Trophoblast cell (in vitro differentiated cells and primary cell): ENCODE measurements around the gene WDR82.

Experiments used
- DNase-seq, 2 donors: peaks; one replicate each; pipeline ENCODE4 v3.0.0-alpha.2; 2016
- H2AFZ ChIP-seq: 2 replicates; pipeline ENCODE4 v1.6.1; 2013; ENCODE audit warnings: low read length, moderate library complexity, mild to moderate bottlenecking; ENCODE audit not compliant: insufficient read depth, poor library complexity
- H2AK5ac ChIP-seq: 2 replicates; pipeline ENCODE4 v1.6.1; 2013; ENCODE audit warnings: mild to moderate bottlenecking, low read length
- H2BK120ac ChIP-seq: 2 replicates; pipeline ENCODE4 v1.6.1; 2013; ENCODE audit warnings: low read length, mild to moderate bottlenecking, moderate library complexity; ENCODE audit not compliant: insufficient read depth, poor library complexity
- H2BK12ac ChIP-seq: 2 replicates; pipeline ENCODE4 v1.6.1; 2013; ENCODE audit warnings: mild to moderate bottlenecking, low read length, moderate library complexity
- H2BK5ac ChIP-seq: 2 replicates; pipeline ENCODE4 v1.6.1; 2013; ENCODE audit warnings: low read length, low read depth, moderate library complexity, mild to moderate bottlenecking; ENCODE audit not compliant: poor library complexity
- H3K14ac ChIP-seq: 2 replicates; pipeline ENCODE4 v1.6.1; 2013; ENCODE audit warnings: mild to moderate bottlenecking, low read length
- H3K18ac ChIP-seq: 2 replicates; pipeline ENCODE4 v1.6.1; 2013; ENCODE audit warnings: mild to moderate bottlenecking, low read length
- H3K23ac ChIP-seq: 2 replicates; pipeline ENCODE4 v1.6.1; 2013; ENCODE audit warnings: low read length
- H3K27ac ChIP-seq: 2 replicates; pipeline ENCODE4 v1.5.1; 2013; ENCODE audit warnings: low read depth, mild to moderate bottlenecking, inconsistent platforms, low read length, moderate library complexity
- H3K27me3 ChIP-seq: 2 replicates; pipeline ENCODE4 v1.6.1; 2013; ENCODE audit warnings: inconsistent platforms, mild to moderate bottlenecking, low read length, moderate library complexity; ENCODE audit not compliant: insufficient read depth
- H3K36me3 ChIP-seq, 2 experiments: 1 replicate in 1 of 2; 2 replicates in 1 of 2; pipeline ENCODE4 v1.6.1; 2013; ENCODE audit warnings: low read length in 2 of 2, mild to moderate bottlenecking in 2 of 2, moderate library complexity in 1 of 2; ENCODE audit not compliant: insufficient read depth in 2 of 2, control insufficient read depth in 1 of 2
- H3K4ac ChIP-seq: 2 replicates; pipeline ENCODE4 v1.6.1; 2013; ENCODE audit warnings: low read depth, mild to moderate bottlenecking, low read length, moderate library complexity
- H3K4me1 ChIP-seq, 2 experiments: 1 replicate in 1 of 2; 2 replicates in 1 of 2; pipeline ENCODE4 v1.6.1; 2013; ENCODE audit warnings: low read length in 2 of 2, mild to moderate bottlenecking in 2 of 2, moderate library complexity in 1 of 2; ENCODE audit not compliant: insufficient read depth in 2 of 2, control insufficient read depth in 1 of 2
- H3K4me2 ChIP-seq: 2 replicates; pipeline ENCODE4 v1.6.1; 2013; ENCODE audit warnings: inconsistent platforms, mild to moderate bottlenecking, low read length, moderate library complexity
- H3K4me3 ChIP-seq: 2 replicates; pipeline ENCODE4 v1.5.1; 2013; ENCODE audit warnings: mild to moderate bottlenecking, low read depth, low read length, inconsistent platforms
- H3K79me1 ChIP-seq: one replicate; pipeline ENCODE4 v1.6.1; 2013; ENCODE audit warnings: low read length
- H3K79me2 ChIP-seq: 2 replicates; pipeline ENCODE4 v1.6.1; 2013; ENCODE audit warnings: low read length, mild to moderate bottlenecking; ENCODE audit not compliant: control insufficient read depth, insufficient read depth, poor library complexity
- H3K9ac ChIP-seq: 2 replicates; pipeline ENCODE4 v1.6.1; 2013; ENCODE audit warnings: mild to moderate bottlenecking, low read length
- H3K9me3 ChIP-seq: 2 replicates; pipeline ENCODE4 v1.6.1; 2013; ENCODE audit warnings: low read depth, mild to moderate bottlenecking, control low read depth, inconsistent platforms, low read length; ENCODE audit not compliant: insufficient read depth
- H4K12ac ChIP-seq: 2 replicates; pipeline ENCODE4 v1.6.1; 2013; ENCODE audit warnings: low read depth, mild to moderate bottlenecking, low read length, moderate library complexity
- H4K8ac ChIP-seq: 2 replicates; pipeline ENCODE4 v1.6.1; 2013; ENCODE audit warnings: low read depth, mild to moderate bottlenecking, low read length, moderate library complexity
- H4K91ac ChIP-seq: one replicate; pipeline ENCODE4 v1.6.1; 2013; ENCODE audit warnings: low read depth, mild to moderate bottlenecking, low read length, moderate library complexity
- WGBS: extraction: QIAGEN DNeasy Blood & Tissue Kit; methylation state at CpG from one replicate; pipeline ENCODE4 v1.1.7; 2013; ENCODE audit warnings: missing lambda C conversion rate; ENCODE audit not compliant: insufficient read length, insufficient coverage; ENCODE audit errors: extremely low coverage; 5-methylcytosine and 5-hydroxymethylcytosine counted together

Gene WDR82

DNA sequence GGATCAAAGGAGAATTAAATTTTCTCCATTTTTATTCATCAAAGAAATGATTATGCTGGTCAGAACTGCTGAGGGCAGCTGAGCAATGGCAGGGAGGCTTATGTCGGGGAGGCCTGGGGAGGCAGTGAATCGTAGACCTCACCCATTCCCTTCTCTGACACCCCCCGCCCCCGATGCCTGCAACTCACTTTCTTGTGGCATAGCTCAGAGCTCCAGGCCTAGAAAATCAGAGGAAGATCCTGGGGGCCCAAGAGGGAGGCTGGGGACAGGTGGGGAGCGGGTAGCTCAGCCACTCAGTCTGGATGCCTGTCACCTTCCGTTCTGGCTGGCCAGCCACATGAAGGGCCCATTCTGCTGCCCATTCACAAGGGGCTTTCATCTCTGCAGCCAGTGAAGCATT, 36.6 kb upstream of the WDR82 start:
- Histone ChIP-seq H3K79me2 (no peaks in the 10 kb centered on the region), H3K4ac (no peak overlapping the region), H2BK5ac (no peak overlapping the region), H3K4me3 (no peak overlapping the region), H3K27me3 (no peaks in the 10 kb centered on the region), H2AK5ac (no peak overlapping the region), H3K9ac (no peak overlapping the region), H3K36me3 (no peaks in the 10 kb centered on the region), H4K91ac (no peak overlapping the region), H4K8ac (no peak overlapping the region), H3K79me1 (peaks cover 4% of the 10 kb centered on the region), H3K9me3 (no peaks in the 10 kb centered on the region), H2BK120ac (no peak overlapping the region), H2BK12ac (no peak overlapping the region), H3K14ac (no peak overlapping the region), H3K27ac (no peak overlapping the region), H4K12ac (no peak overlapping the region), H3K4me1 (peaks cover 25 to 27% of the 10 kb centered on the region in 2 experiments), H3K23ac (no peak overlapping the region), H2AFZ (no peak overlapping the region), H3K4me2 (no peak overlapping the region), H3K18ac (no peak overlapping the region)
- no peak for DNase-seq
- WGBS = no CpG with 5 or more reads among the region's 6 CpGs

GRCh38 chr3:52314489-52314888, 36.0 kb upstream of the WDR82 start:
- Histone ChIP-seq H3K23ac (no peak overlapping the region), H3K18ac (no peak overlapping the region), H3K9me3 (no peaks in the 10 kb centered on the region), H3K4ac (no peak overlapping the region), H3K14ac (no peak overlapping the region), H3K36me3 (no peaks in the 10 kb centered on the region), H3K79me2 (no peaks in the 10 kb centered on the region), H3K4me3 (no peak overlapping the region), H3K79me1 (peaks cover 4% of the 10 kb centered on the region), H4K12ac (no peak overlapping the region), H4K8ac (no peak overlapping the region), H2BK5ac (no peak overlapping the region), H3K4me2 (no peak overlapping the region), H2BK12ac (peak overlapping the region; percentile 73), H4K91ac (peak overlapping the region; percentile 45), H3K9ac (no peak overlapping the region), H3K4me1 (peaks cover 25 to 27% of the 10 kb centered on the region in 2 experiments), H2AFZ (no peak overlapping the region), H2BK120ac (peak overlapping the region; percentile 13), H2AK5ac (no peak overlapping the region), H3K27ac (no peak overlapping the region), H3K27me3 (no peaks in the 10 kb centered on the region)
- DNase-seq = no peak
- WGBS = no CpG with 5 or more reads among the region's 3 CpGs

DNA sequence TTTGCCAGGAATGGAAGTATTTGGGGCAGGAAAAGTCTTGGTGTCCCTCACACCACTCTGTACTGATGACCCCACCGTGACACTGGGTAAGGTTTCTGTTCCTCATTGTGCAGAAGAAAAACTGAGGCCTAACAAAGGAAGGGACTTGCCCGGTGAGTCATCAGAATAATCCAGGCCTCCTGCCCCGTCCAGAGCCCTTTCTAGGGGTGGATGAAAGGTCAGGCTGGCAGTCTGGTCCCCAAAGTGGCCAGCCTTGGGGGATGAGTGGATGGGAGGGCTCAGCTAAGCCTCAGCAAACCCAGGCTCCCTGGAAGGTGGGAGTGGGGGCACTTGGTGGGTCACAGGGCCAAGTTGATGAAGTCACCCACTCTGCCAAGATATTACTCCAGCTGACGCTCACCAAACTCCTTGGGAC, 35.3 kb upstream of the WDR82 start:
- Histone ChIP-seq H3K27ac (peak overlapping the region; percentile 20), H3K9me3 (no peaks in the 10 kb centered on the region), H3K9ac (no peak overlapping the region), H3K4me2 (no peak overlapping the region), H2BK120ac (peak overlapping the region; percentile 49), H3K36me3 (no peaks in the 10 kb centered on the region), H3K23ac (no peak overlapping the region), H2BK5ac (peak overlapping the region; percentile 1), H3K18ac (no peak overlapping the region), H3K79me1 (peaks cover 4% of the 10 kb centered on the region), H3K4me1 (peaks cover 25 to 27% of the 10 kb centered on the region in 2 experiments), H4K8ac (no peak overlapping the region), H4K91ac (peak overlapping the region; percentile 36), H2AK5ac (no peak overlapping the region), H3K79me2 (no peaks in the 10 kb centered on the region), H4K12ac (no peak overlapping the region), H2BK12ac (no peak overlapping the region), H3K4ac (no peak overlapping the region), H3K27me3 (no peaks in the 10 kb centered on the region), H3K4me3 (no peak overlapping the region), H3K14ac (no peak overlapping the region), H2AFZ (no peak overlapping the region)
- peak in 1 of 2 donors; percentile 37 for DNase-seq
- no CpG with 5 or more reads among the region's 4 CpGs for WGBS

DNA sequence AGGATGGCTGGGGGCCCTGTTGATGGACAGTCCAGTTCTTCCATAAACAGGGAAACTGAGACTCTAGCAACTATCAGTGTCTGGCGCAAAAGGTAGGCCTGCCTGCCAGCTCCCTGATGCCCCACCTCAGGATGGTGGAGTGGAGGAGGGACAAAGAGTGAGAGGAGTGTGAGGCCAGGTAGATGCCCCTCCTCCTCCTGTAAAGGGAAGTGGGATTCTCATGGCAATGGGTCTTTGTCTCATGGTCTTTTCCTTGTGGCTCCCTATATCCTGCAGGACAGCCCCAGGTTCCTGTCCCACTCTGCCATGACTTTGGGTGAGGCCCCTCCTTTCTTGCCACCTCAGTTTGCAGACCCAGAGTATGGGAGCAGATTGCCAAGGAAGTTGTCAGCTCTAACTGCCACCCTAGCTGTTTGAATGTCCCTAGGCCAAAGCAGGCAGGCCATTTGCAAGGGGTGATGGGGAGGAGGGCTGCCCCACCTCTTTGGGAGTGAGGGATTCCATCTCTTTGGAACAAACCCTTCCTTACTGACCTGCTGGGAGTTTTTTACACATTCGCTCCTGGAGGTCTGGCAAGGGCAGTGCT, 34.8 kb upstream of the WDR82 start:
- Histone ChIP-seq H3K27ac (peak overlapping the region; percentile 20), H3K14ac (peak overlapping the region; percentile 22), H3K18ac (peak overlapping the region; percentile 38), H4K12ac (no peak overlapping the region), H2BK120ac (peak overlapping the region; percentile 49), H2BK12ac (peak overlapping the region; percentile 68), H3K4me3 (no peak overlapping the region), H2AFZ (no peak overlapping the region), H2BK5ac (no peak overlapping the region), H3K79me2 (no peaks in the 10 kb centered on the region), H3K23ac (no peak overlapping the region), H3K9me3 (no peaks in the 10 kb centered on the region), H4K8ac (no peak overlapping the region), H3K79me1 (peaks cover 4% of the 10 kb centered on the region), H3K4me2 (no peak overlapping the region), H3K36me3 (no peaks in the 10 kb centered on the region), H4K91ac (peak overlapping the region; percentile 36), H3K4me1 (peaks cover 24 to 25% of the 10 kb centered on the region in 2 experiments), H3K27me3 (no peaks in the 10 kb centered on the region), H3K4ac (peak overlapping the region; percentile 21), H2AK5ac (peak overlapping the region; percentile 61), H3K9ac (no peak overlapping the region)
- WGBS = no CpG with 5 or more reads among the region's 2 CpGs
- no peak for DNase-seq
